Activated B cell treated with CpG ODN at 0.5 μM for 24 hours (primary cell): ENCODE results near the gene BCKDK. TPM values are rescaled to one million over a fixed set of nuclear protein-coding genes. Genes with fewer than 3 reads are reported as not detected.

ENCODE experiments used
- ATAC-seq: fragments of 200-7000 bp; cut with Tn5 transposase; one replicate; pipeline ENCODE4 v1.10.0; 2021; ENCODE audit warnings: low read depth, mild to moderate bottlenecking, moderate library complexity
- CTCF ChIA-PET: fragments of 350-600 bp; sonication (Branson Sonifier 250); formaldehyde crosslinking; loops from one replicate; lab custom pipeline; 2021; ENCODE audit warnings: antibody characterized with exemption; lab: Charles Lee
- POLR2A ChIA-PET: fragments of 350-600 bp; sonication (Branson Sonifier 250); formaldehyde crosslinking; loops from one replicate; lab custom pipeline; 2021; ENCODE audit warnings: antibody characterized with exemption; lab: Charles Lee
- DNase-seq: peaks from one replicate; pipeline ENCODE4 v3.0.0; 2022
- H3K27ac Mint-ChIP-seq: one replicate; pipeline ENCODE4 v1.8.0; 2020; ENCODE audit warnings: mixed read lengths
- H3K27me3 Mint-ChIP-seq: one replicate; pipeline ENCODE4 v1.8.0; 2021; ENCODE audit warnings: mixed read lengths
- H3K36me3 Mint-ChIP-seq: one replicate; pipeline ENCODE4 v1.8.0; 2021; ENCODE audit warnings: low read depth, mixed read lengths
- H3K4me1 Mint-ChIP-seq: one replicate; pipeline ENCODE4 v1.8.0; 2021; ENCODE audit warnings: mixed read lengths
- H3K4me3 Mint-ChIP-seq: one replicate; pipeline ENCODE4 v1.8.0; 2020; ENCODE audit warnings: mild to moderate bottlenecking, mixed read lengths
- H3K9me3 Mint-ChIP-seq: one replicate; pipeline ENCODE4 v1.8.0; 2020; ENCODE audit warnings: mixed read lengths
- intact Hi-C: fragments of 100-400 bp; cut with micrococcal nuclease; formaldehyde crosslinking; loops from one replicate; pipeline ENCODE4 v1.15.1; 2024
- total RNA-seq: library from RNA; stranded (reverse); gene quantifications from 2 replicates; pipeline ENCODE4 v1.2.3, GENCODE V29; 2022
- TF ChIP-seq, protein P1 (sequence below): fragments of 200-600 bp; IDR thresholded peaks from one replicate; pipeline ENCODE4 v1.8.0; 2022; ENCODE audit warnings: antibody characterized with exemption, mild to moderate bottlenecking

The BCKDK gene
- total RNA-seq, 1 donor from 2014 or later: 27.3 TPM

DNA sequence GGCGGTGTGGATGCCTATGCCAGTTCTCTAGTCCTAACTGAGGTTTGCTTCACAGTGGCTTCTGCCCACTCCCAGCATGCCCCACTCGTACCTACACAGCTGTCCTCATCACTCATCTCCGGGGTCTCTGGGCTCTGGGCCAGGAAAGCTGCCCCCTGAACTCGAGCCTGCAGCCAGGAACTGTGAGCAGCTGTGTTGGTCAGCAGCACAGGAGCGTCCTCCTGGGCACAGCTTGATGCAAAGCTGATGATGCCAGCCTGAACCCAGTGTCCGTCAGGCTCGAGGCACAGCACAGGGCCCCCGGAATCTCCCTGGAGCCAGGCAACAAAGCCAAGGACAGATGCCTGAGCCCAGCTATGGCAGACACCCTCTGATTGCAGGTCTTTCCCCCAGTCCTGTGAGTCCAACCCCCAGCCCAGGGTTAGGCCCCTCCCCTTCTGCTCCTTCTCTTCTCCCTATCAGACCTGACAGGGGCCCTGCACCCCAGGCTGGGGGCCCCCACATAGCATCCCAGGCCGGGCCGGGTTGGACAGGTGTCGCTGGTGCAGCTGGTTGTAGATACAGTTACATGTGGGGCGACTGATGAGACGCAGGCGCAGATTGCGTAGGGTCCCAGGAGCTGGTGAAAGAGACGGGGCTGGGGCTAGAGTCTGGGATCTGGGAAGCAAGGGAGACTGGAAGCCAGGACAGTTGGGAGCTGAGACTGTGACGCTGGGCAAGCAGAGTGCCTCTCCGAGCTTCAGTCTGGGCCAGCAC, 22.1 kb upstream of the BCKDK start:
- Mint-ChIP-seq H3K4me1 (peaks cover 5% of the 10 kb centered on the region), H3K4me3 (no peak overlapping the region), H3K9me3 (no peaks in the 10 kb centered on the region), H3K27ac (no peak overlapping the region), H3K27me3 (no peaks in the 10 kb centered on the region), H3K36me3 (peaks cover 41% of the 10 kb centered on the region)
- ChIA-PET POLR2A (interaction anchor here (0.9 kb wide), 1 partner anchor 12 kb away, joined by 6 read pairs; the partner anchor contains the start of genes ZNF646 and ZNF668), CTCF (no interaction called here)
- DNase-seq (no peak), ATAC-seq (no peak)
- intact Hi-C loops: no loop called here
- TF ChIP-seq, protein P1, sequence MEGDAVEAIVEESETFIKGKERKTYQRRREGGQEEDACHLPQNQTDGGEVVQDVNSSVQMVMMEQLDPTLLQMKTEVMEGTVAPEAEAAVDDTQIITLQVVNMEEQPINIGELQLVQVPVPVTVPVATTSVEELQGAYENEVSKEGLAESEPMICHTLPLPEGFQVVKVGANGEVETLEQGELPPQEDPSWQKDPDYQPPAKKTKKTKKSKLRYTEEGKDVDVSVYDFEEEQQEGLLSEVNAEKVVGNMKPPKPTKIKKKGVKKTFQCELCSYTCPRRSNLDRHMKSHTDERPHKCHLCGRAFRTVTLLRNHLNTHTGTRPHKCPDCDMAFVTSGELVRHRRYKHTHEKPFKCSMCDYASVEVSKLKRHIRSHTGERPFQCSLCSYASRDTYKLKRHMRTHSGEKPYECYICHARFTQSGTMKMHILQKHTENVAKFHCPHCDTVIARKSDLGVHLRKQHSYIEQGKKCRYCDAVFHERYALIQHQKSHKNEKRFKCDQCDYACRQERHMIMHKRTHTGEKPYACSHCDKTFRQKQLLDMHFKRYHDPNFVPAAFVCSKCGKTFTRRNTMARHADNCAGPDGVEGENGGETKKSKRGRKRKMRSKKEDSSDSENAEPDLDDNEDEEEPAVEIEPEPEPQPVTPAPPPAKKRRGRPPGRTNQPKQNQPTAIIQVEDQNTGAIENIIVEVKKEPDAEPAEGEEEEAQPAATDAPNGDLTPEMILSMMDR: no peak

DNA sequence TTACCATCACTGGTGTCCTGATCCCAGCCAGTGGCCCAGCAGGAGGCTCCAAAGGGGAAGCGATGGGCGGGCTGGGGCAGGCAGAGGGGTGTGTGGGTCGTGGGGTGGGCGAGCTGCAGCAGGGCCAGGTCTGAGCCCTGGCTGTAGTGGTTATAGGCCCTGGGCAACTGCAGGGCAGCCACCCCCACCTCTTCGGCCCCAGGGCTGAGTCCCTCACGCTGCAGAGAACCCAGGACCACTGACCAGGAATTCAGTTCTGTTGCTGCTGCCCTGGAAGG, 21.6 kb upstream of the BCKDK start:
- CTCF ChIA-PET: no interaction called here
- H3K9me3 Mint-ChIP-seq: no peaks in the 10 kb centered on the region
- H3K4me3 Mint-ChIP-seq: no peak overlapping the region
- peaks cover 41% of the 10 kb centered on the region for H3K36me3 Mint-ChIP-seq
- H3K4me1 Mint-ChIP-seq: peaks cover 5% of the 10 kb centered on the region
- TF ChIP-seq, protein P1: no peak
- POLR2A ChIA-PET: interaction anchor here (0.9 kb wide), 1 partner anchor 13 kb away, joined by 6 read pairs; the partner anchor contains the start of genes ZNF646 and ZNF668
- H3K27ac Mint-ChIP-seq: no peak overlapping the region
- ATAC-seq (no peak), DNase-seq (no peak)
- intact Hi-C loops: no loop called here
- no peaks in the 10 kb centered on the region for H3K27me3 Mint-ChIP-seq

DNA sequence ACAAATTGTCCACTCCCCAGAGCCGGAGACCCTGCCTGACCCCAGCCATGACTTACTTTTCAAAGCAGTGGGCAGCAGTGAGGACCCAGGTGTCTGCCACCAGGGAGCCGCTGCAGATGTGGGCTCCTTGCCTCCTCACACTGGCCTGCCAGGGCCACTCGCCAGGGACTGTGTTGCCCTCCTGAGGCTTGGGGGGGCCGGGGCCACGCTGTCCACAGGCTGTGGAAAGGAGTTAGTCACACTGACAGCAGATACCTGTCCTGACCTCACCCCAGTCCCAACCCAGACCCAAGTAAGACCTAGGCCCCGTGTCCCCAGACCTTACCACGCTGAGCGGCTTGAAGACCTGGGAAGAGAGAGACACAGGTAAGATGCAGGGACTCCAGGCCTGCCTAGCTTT, 20.7 kb upstream of the BCKDK start:
- Mint-ChIP-seq H3K36me3 (peaks cover 37% of the 10 kb centered on the region), H3K27me3 (no peaks in the 10 kb centered on the region), H3K27ac (no peak overlapping the region), H3K4me1 (peaks cover 2% of the 10 kb centered on the region), H3K4me3 (no peak overlapping the region), H3K9me3 (no peaks in the 10 kb centered on the region)
- ATAC-seq: no peak
- ChIA-PET POLR2A (no interaction called here), CTCF (no interaction called here)
- TF ChIP-seq, protein P1: no peak
- intact Hi-C loops: no loop called here
- DNase-seq: no peak

DNA sequence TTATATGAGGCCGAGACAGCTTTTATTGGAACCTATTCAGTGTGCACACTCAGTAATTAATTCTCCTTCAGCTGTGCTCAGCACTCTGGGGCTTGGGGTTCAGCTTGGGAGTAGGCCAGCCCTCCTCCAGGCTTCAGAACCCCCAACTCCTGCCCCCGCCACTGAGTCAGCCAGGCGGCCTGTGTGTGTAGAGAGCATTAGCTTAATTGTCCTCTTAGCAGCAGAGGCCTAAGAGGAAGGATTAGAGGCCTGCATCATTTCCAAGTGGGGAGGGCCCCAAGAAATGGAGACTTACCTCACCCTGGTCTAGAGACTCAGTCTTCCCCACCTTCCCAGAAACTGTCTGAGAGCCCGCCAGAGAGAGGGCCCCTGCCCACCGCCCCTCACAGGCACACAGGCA, 20.2 kb upstream of the BCKDK start:
- CTCF ChIA-PET: no interaction called here
- POLR2A ChIA-PET: no interaction called here
- intact Hi-C loops: no loop called here
- no peak for ATAC-seq
- Mint-ChIP-seq H3K4me1 (peaks cover 2% of the 10 kb centered on the region), H3K4me3 (no peak overlapping the region), H3K9me3 (no peaks in the 10 kb centered on the region), H3K27me3 (no peaks in the 10 kb centered on the region), H3K27ac (no peak overlapping the region), H3K36me3 (peaks cover 34% of the 10 kb centered on the region)
- TF ChIP-seq, protein P1: no peak
- DNase-seq: no peak

DNA sequence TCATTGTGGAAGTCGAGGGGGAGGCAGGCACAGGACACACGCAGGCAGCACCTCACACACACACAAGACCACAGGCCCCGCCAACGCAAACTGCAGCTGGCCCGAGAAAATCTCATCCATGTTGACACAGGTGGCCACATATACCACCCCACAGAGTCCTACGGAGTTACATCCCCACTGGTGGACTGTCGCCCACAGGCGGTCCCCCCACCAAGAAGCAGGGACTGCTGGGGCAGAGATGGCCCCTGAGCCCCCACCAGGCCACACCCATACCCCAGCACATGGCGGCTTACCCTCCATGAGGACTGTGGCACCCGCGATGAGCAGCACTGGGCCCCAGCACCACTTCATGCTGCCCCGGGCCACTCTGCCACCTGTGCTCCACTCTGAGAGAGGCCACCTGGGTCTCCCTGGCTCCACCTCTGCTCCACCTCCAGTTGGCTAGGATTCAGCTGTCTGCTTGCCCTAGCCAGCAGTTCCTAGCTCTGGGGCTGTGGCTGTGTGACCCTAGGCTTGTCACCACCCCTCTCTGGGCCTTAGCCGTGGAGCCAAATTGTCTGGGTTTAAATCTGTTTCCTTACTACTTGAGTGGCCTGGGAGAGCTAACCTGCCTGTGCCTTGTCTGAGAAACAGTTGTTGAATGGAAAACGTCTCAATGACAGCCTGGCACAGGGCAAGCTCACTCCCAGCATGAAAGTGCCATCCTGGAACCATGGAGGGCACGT, 19.6 kb upstream of the BCKDK start, which contains the start of gene PRSS53:
Gene PRSS53 (minus strand): TSS at position 485 of the 725 bp plus-strand sequence. CDS start 134 bp downstream, at position 351.
- intact Hi-C loops: no loop called here
- peaks cover 30% of the 10 kb centered on the region for H3K36me3 Mint-ChIP-seq
- no peak for ATAC-seq

More for the DNA sequence above, 19.6 kb upstream of the BCKDK start, which contains the start of gene PRSS53:
- Mint-ChIP-seq H3K9me3 (no peaks in the 10 kb centered on the region), H3K4me1 (peaks cover 2% of the 10 kb centered on the region), H3K4me3 (no peak within 1 kb of the TSS), H3K27me3 (no peaks in the 10 kb centered on the region), H3K27ac (no peak within 1 kb of the TSS)
- DNase-seq: no peak
- ChIA-PET POLR2A (no interaction called here), CTCF (no interaction called here)
- TF ChIP-seq, protein P1: no peak
